Right atrium auricular region (tissue), 2 donors: ENCODE results near the gene IGF2. TPM values are rescaled to one million over a fixed set of nuclear protein-coding genes. Genes with fewer than 3 reads are reported as not detected.
A peak's percentile ranks its signal among the peaks of the same experiment; 100 is the strongest.

Source experiments
- DNase-seq: peaks from one replicate; pipeline ENCODE4 v3.0.0-alpha.2; 2019; ENCODE audit warnings: low spot score
- H3K27ac ChIP-seq, 2 donors: fragments of 200-600 bp; sonication (generic); 1 replicate in 1 of 2; 2 replicates in 1 of 2; pipeline ENCODE4 v1.5.1; 2016 to 2019
- H3K27me3 ChIP-seq, 2 donors: fragments of 200-600 bp; sonication (generic); one replicate each; pipeline versions ENCODE4 v1.5.1 to v1.6.0; 2017 to 2019
- H3K36me3 ChIP-seq: fragments of 200-600 bp; sonication (generic); one replicate; pipeline ENCODE4 v1.5.1; 2016
- H3K4me1 ChIP-seq, 2 donors: fragments of 200-600 bp; sonication (generic); one replicate each; pipeline versions ENCODE4 v1.5.1 to v1.6.0; 2017 to 2019
- H3K4me3 ChIP-seq, 2 donors: fragments of 200-600 bp; sonication (generic); 1 replicate in 1 of 2; 2 replicates in 1 of 2; pipeline ENCODE4 v1.5.1; 2017 to 2019; ENCODE audit warnings: mild to moderate bottlenecking in 1 of 2, moderate library complexity in 1 of 2
- H3K9me3 ChIP-seq, 2 donors: fragments of 200-600 bp; sonication (generic); one replicate each; pipeline ENCODE4 v1.5.1; 2019
- CTCF ChIP-seq, 2 donors: fragments of 200-600 bp; sonication (generic); IDR thresholded peaks; one replicate each; pipeline ENCODE4 v1.5.1; 2019; ENCODE audit warnings: antibody characterized with exemption in 2 of 2
- total RNA-seq, 2 donors: library from RNA; depleted of rRNA; stranded (reverse); fragments of >200 nt; gene quantifications; one replicate each; pipeline ENCODE4 v1.1.0, GENCODE V29; 2016

Gene IGF2
- total RNA-seq, 2 donors from 2014 or later, result 43.2 to 61.9 TPM

GRCh38 chr11:2091786-2092463 is 47.3 kb downstream of the IGF2 start:
- Histone ChIP-seq H3K27ac (no peak overlapping the region), H3K4me1 (peaks cover 0 to 33% of the 10 kb centered on the region in 2 donors), H3K36me3 (no peaks in the 10 kb centered on the region), H3K9me3 (no peaks in the 10 kb centered on the region), H3K4me3 (no peak overlapping the region), H3K27me3 (no peaks in the 10 kb centered on the region)
- DNase-seq, result no peak
- no peak for TF ChIP-seq CTCF (IDR thresholded peaks at IDR 0.05)

- Histone ChIP-seq H3K36me3 (no peaks in the 10 kb centered on the region), H3K4me1 (peaks cover 0 to 26% of the 10 kb centered on the region in 2 donors), H3K4me3 (no peak overlapping the region), H3K9me3 (no peaks in the 10 kb centered on the region), H3K27ac (no peak overlapping the region), H3K27me3 (no peaks in the 10 kb centered on the region)
- DNase-seq, result no peak
- TF ChIP-seq CTCF (IDR thresholded peaks at IDR 0.05), result no peak
Measured at GRCh38 chr11:2091112-2091746, 48.0 kb downstream of the IGF2 start.

GRCh38 chr11:2090172-2091111 is 48.7 kb downstream of the IGF2 start:
- DNase-seq, result peak; percentile 42
- Histone ChIP-seq H3K27ac (no peak overlapping the region), H3K9me3 (no peaks in the 10 kb centered on the region), H3K36me3 (no peaks in the 10 kb centered on the region), H3K4me1 (peaks cover 0 to 23% of the 10 kb centered on the region in 2 donors), H3K4me3 (no peak overlapping the region), H3K27me3 (no peaks in the 10 kb centered on the region)
- no peak for TF ChIP-seq CTCF (IDR thresholded peaks at IDR 0.05)

- Histone ChIP-seq H3K36me3 (no peaks in the 10 kb centered on the region), H3K4me1 (peaks cover 0 to 22% of the 10 kb centered on the region in 2 donors), H3K9me3 (peaks cover 0 to under 1% of the 10 kb centered on the region in 2 donors), H3K27me3 (no peaks in the 10 kb centered on the region), H3K4me3 (no peak overlapping the region), H3K27ac (no peak overlapping the region)
- TF ChIP-seq CTCF (IDR thresholded peaks at IDR 0.05), result no peak
- peak; percentile 4 for DNase-seq
Measured at GRCh38 chr11:2089536-2090165, 49.5 kb downstream of the IGF2 start.

- H3K9me3 ChIP-seq, result peaks cover 0 to 8% of the 10 kb centered on the region in 2 donors
- H3K27ac ChIP-seq, result no peak overlapping the region
- H3K4me1 ChIP-seq, result peaks cover 0 to 15% of the 10 kb centered on the region in 2 donors
- H3K36me3 ChIP-seq, result no peaks in the 10 kb centered on the region
- no peak overlapping the region for H3K4me3 ChIP-seq
- peak; percentile 44 for DNase-seq
- H3K27me3 ChIP-seq, result no peaks in the 10 kb centered on the region
- TF ChIP-seq CTCF (IDR thresholded peaks at IDR 0.05), result no peak
Measured at GRCh38 chr11:2088746-2089535, 50.2 kb downstream of the IGF2 start.
